Common myeloid progenitor, CD34-positive (primary cell): ENCODE data around the gene C11orf97. TPM values are rescaled to one million over a fixed set of nuclear protein-coding genes. Genes with fewer than 3 reads are reported as not detected.

Experiments
- CTCF ChIA-PET: fragments of 350-600 bp; sonication (Branson Sonifier 250); formaldehyde crosslinking; loops from one replicate; lab custom pipeline; 2021; ENCODE audit warnings: antibody characterized with exemption; lab: Charles Lee
- POLR2A ChIA-PET: fragments of 350-600 bp; sonication (Branson Sonifier 250); formaldehyde crosslinking; loops from one replicate; lab custom pipeline; 2021; ENCODE audit warnings: antibody characterized with exemption; lab: Charles Lee
- DNase-seq, 3 donors: peaks; one replicate each; pipeline versions ENCODE4 v3.0.0 to v3.0.0-alpha.2; 2013
- H3K27ac ChIP-seq, 2 experiments: 1 replicate in 1 of 2; 2 replicates in 1 of 2; pipeline ENCODE4 v1.7.0; 2013; ENCODE audit warnings: inconsistent platforms in 2 of 2, low read length in 2 of 2, mild to moderate bottlenecking in 2 of 2, low read depth in 1 of 2, moderate library complexity in 1 of 2; ENCODE audit not compliant: severe bottlenecking in 2 of 2, insufficient read depth in 1 of 2, poor library complexity in 1 of 2
- H3K27me3 ChIP-seq, 5 experiments: replicated peaks in 2 of 5; 1 replicate in 3 of 5; 2 replicates in 2 of 5; pipeline versions ENCODE4 v1.6.1 to v1.7.0; 2013; ENCODE audit warnings: low read length in 4 of 5, mild to moderate bottlenecking in 2 of 5, moderate library complexity in 2 of 5, inconsistent platforms in 1 of 5; ENCODE audit not compliant: insufficient read depth in 5 of 5, control insufficient read depth in 4 of 5
- H3K36me3 ChIP-seq, 4 experiments: 1 replicate in 2 of 4; 2 replicates in 2 of 4; pipeline versions ENCODE4 v1.6.1 to v1.7.0; 2013; ENCODE audit warnings: low read length in 3 of 4, control low read depth in 1 of 4, mild to moderate bottlenecking in 1 of 4; ENCODE audit not compliant: control insufficient read depth in 4 of 4, insufficient read depth in 4 of 4
- H3K4me1 ChIP-seq, 4 experiments: 1 replicate in 3 of 4; 2 replicates in 1 of 4; pipeline versions ENCODE4 v1.6.1 to v1.7.1; 2013; ENCODE audit warnings: low read length in 3 of 4, mild to moderate bottlenecking in 3 of 4, control low read depth in 1 of 4, inconsistent platforms in 1 of 4, moderate library complexity in 1 of 4; ENCODE audit not compliant: control insufficient read depth in 4 of 4, insufficient read depth in 4 of 4; ENCODE audit errors: control extremely low read depth in 1 of 4
- H3K4me3 ChIP-seq, 7 experiments: 1 replicate in 4 of 7; 2 replicates in 3 of 7; pipeline versions ENCODE4 v1.5.1 to v1.7.0; 2013; ENCODE audit warnings: mild to moderate bottlenecking in 7 of 7, low read length in 6 of 7, moderate library complexity in 6 of 7, inconsistent platforms in 2 of 7, low read depth in 2 of 7, control low read depth in 1 of 7; ENCODE audit not compliant: insufficient read depth in 4 of 7, control insufficient read depth in 1 of 7; ENCODE audit errors: extremely low read depth in 1 of 7
- H3K9me3 ChIP-seq, 5 experiments: 1 replicate in 4 of 5; 2 replicates in 1 of 5; pipeline versions ENCODE4 v1.6.1 to v1.7.1; 2013; ENCODE audit warnings: low read length in 4 of 5, mild to moderate bottlenecking in 2 of 5, inconsistent platforms in 1 of 5, low read depth in 1 of 5, moderate library complexity in 1 of 5; ENCODE audit not compliant: control insufficient read depth in 4 of 5, insufficient read depth in 2 of 5; ENCODE audit errors: control extremely low read depth in 1 of 5
- WGBS: methylation state at CpG from one replicate; pipeline ENCODE4 v1.1.5; 2013; ENCODE audit not compliant: insufficient coverage; 5-methylcytosine and 5-hydroxymethylcytosine counted together
- polyA plus RNA-seq: library from polyadenylated mRNA; unstranded; fragments of 120-200 nt; gene quantifications from one replicate; pipeline ENCODE4 v1.2.1, GENCODE V29; 2013

The C11orf97 gene, protein sequence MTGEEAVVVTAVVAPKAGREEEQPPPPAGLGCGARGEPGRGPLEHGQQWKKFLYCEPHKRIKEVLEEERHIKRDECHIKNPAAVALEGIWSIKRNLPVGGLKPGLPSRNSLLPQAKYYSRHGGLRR
- not detected for polyA plus RNA-seq

- Histone ChIP-seq H3K9me3 (no peaks in the 10 kb centered on the region), H3K27ac (no peak within 1 kb of the TSS)
- WGBS = 21% methylated on average over 41 of the region's 53 CpGs
Observed at GRCh38 chr11:94511932-94512781, at the start of gene C11orf97. C11orf97 (plus strand) TSS chr11:94512461; CDS start chr11:94512529, 68 bp downstream.

GRCh38 chr11:94469416-94469815 lies 42.8 kb upstream of the C11orf97 start:
- Histone ChIP-seq H3K27ac (no peak overlapping the region), H3K4me3 (no peak overlapping the region), H3K4me1 (peaks cover 10 to 18% (median 14%) of the 10 kb centered on the region in 4 experiments), H3K9me3 (no peaks in the 10 kb centered on the region), H3K27me3 (no peaks in the 10 kb centered on the region), H3K36me3 (peaks cover 9 to 36% (median 27%) of the 10 kb centered on the region in 4 experiments)
- POLR2A ChIA-PET = no interaction called here
- no CpG with 5 or more reads among the region's 2 CpGs for WGBS
- DNase-seq = no peak
- CTCF ChIA-PET = no interaction called here

More at GRCh38 chr11:94511932-94512781, at the start of gene C11orf97:
- peak within 1 kb of the TSS; percentile 40 to 78 (median 66) for H3K4me3 ChIP-seq
- peaks cover 0 to 2% (median 0%) of the 10 kb centered on the region in 5 experiments for H3K27me3 ChIP-seq
- DNase-seq = peak; percentile 53 to 74 (median 66)
- ChIA-PET POLR2A (interaction anchor here (0.7 kb wide), 1 partner anchor 247 kb away, joined by 3 read pairs; no protein-coding TSS in a partner anchor), CTCF (interaction anchor here (0.7 to 4.2 kb wide), 9 partner anchors 7 to 329 kb away, joined by 3 to 22 read pairs (median 3); no protein-coding TSS in a partner anchor)
- H3K4me1 ChIP-seq = peaks cover 0 to 18% (median 16%) of the 10 kb centered on the region in 4 experiments
- H3K36me3 ChIP-seq = no peaks in the 10 kb centered on the region

DNA sequence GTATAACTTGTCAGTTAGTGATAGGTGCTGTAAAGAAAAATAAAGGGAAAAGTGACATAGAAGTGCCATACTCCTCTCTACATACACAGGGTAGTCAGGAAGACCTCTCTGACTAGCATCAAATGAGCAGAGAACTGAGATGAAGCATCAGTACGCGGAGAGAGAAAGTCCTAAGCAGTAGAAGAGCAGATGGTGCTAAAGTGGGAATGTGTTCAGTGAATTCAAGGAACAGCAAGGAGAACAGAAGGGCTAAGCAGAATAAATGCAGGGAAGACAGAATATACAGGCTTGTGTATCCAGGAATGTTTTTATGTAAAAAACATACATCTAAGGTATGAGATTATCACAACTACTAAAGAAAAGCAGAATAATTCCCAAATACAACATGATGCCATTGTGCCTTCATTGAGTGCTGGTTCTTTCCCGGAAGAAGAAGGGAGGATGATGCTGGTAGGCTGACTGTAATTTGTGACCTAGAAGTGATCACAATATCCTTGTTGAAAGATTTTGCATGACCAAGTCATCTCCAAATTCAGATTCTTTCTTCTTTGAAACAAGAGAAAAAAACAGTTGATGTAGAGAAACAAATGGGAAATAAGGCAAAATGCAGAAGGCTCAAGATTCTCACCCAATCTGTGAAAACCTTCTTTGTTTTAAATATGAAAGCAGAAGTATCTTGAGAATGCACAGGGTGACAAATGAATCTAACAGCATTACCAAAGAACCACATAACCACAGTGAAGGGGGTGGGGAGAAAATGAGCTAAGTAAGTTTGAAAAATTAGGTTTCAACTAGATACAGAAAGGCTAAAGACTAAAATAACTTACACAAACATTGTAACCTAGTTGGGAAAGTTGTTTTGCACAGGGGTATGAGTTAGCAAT lies 39.1 kb upstream of the C11orf97 start:
- H3K36me3 ChIP-seq = peaks cover 4 to 40% (median 19%) of the 10 kb centered on the region in 4 experiments
- POLR2A ChIA-PET = no interaction called here
- DNase-seq = peak; percentile 76 to 96 (median 95)

GRCh38 chr11:94477624-94478023 lies 34.6 kb upstream of the C11orf97 start:
- peaks cover 14 to 26% (median 24%) of the 10 kb centered on the region in 4 experiments for H3K4me1 ChIP-seq
- H3K27me3 ChIP-seq = no peaks in the 10 kb centered on the region
- WGBS = 0% methylated on average over 2 of the region's 2 CpGs
- no peaks in the 10 kb centered on the region for H3K9me3 ChIP-seq
- H3K27ac ChIP-seq = peak overlapping the region; percentile 29 to 62
- H3K4me3 ChIP-seq = peak overlapping the region in 4 of 7 experiments; percentile 8 to 49 (median 26)
- POLR2A ChIA-PET = no interaction called here
- peaks cover 12 to 33% (median 29%) of the 10 kb centered on the region in 4 experiments for H3K36me3 ChIP-seq
- CTCF ChIA-PET = no interaction called here
- DNase-seq = peak; percentile 18 to 55 (median 45)

More for the DNA sequence above, 39.1 kb upstream of the C11orf97 start:
- Histone ChIP-seq H3K27ac (peak overlapping the region; percentile 3 to 47), H3K9me3 (no peaks in the 10 kb centered on the region), H3K27me3 (no peaks in the 10 kb centered on the region), H3K4me1 (peaks cover 14 to 29% (median 24%) of the 10 kb centered on the region in 4 experiments), H3K4me3 (peak overlapping the region in 4 of 7 experiments; percentile 17 to 54 (median 26))
- CTCF ChIA-PET = interaction anchor here (0.7 to 0.8 kb wide), 2 partner anchors 29 to 33 kb away, joined by 3 read pairs; no protein-coding TSS in a partner anchor
- 90% methylated on average over 3 of the region's 3 CpGs for WGBS

GRCh38 chr11:94481342-94481741 lies 30.9 kb upstream of the C11orf97 start:
- CTCF ChIA-PET = no interaction called here
- POLR2A ChIA-PET = no interaction called here

DNA sequence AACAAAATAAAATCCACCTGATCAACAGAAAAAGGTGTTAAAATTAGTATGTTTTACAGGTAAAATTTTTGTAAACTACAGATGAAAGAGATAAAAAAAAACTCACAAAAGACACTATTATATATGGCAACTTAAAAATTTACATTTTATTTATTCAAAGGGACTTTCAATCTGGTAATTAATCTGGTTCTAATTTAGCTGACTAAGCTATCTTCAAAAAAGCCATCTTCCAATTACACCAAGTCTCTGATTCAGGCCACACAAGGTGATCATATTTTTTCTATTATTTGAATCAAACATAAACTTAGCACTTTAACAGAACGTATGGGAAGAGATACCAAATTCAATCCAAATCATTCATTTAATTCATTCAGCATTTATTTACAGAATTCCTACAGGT lies 26.2 kb upstream of the C11orf97 start:
- no peaks in the 10 kb centered on the region for H3K9me3 ChIP-seq
- no peaks in the 10 kb centered on the region for H3K27me3 ChIP-seq
- H3K4me1 ChIP-seq = no peaks in the 10 kb centered on the region
- 100% methylated on average over 1 of the region's 1 CpG for WGBS
- peak overlapping the region in 1 of 2 experiments; percentile 0 for H3K27ac ChIP-seq
- no peak for DNase-seq
- no peak overlapping the region for H3K4me3 ChIP-seq
- CTCF ChIA-PET = no interaction called here
- POLR2A ChIA-PET = no interaction called here
- peaks cover 19 to 74% (median 52%) of the 10 kb centered on the region in 4 experiments for H3K36me3 ChIP-seq

More at GRCh38 chr11:94481342-94481741, 30.9 kb upstream of the C11orf97 start:
- Histone ChIP-seq H3K4me3 (no peak overlapping the region), H3K9me3 (no peaks in the 10 kb centered on the region), H3K27me3 (no peaks in the 10 kb centered on the region), H3K27ac (no peak overlapping the region), H3K4me1 (peaks cover 4 to 11% (median 10%) of the 10 kb centered on the region in 4 experiments), H3K36me3 (peaks cover 16 to 52% (median 35%) of the 10 kb centered on the region in 4 experiments)
- DNase-seq = no peak
